Body of pancreas (tissue), 4 donors: Measurements from ENCODE around the gene UBASH3A.

Experiments used
- CTCF ChIP-seq, 7 experiments: fragments of 450-650 bp in 4 of 7; fragments of 200-600 bp in 3 of 7; sonication (generic) in 3 of 7; IDR thresholded peaks; one replicate each; pipeline ENCODE4 v1.5.1; 2016 to 2019; ENCODE audit warnings: antibody characterized with exemption in 7 of 7
- POLR2A ChIP-seq, 3 donors: fragments of 450-650 bp; IDR thresholded peaks; one replicate each; pipeline ENCODE4 v1.6.1; 2016; ENCODE audit warnings: antibody characterized with exemption in 3 of 3, mild to moderate bottlenecking in 2 of 3

DNA sequence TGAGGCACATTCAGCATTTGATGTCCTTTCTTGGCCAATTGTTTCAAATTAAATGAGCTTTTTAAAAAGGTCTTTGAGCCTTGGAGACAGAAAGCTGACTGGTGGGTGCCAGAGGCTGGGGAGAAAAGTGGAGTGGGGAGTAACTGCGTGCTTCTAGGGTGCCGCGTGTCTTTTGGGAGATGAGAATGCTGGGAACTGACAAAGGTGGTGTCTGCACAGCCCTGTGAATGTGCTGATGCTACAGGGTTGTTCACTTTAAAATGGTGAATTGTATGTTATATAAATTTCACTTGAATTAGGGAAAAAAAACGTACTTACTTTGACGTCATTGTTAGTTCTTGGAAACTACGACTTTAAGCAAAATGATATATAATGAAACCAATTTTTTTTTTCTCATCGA lies 29.2 kb upstream of the UBASH3A start:
- TF ChIP-seq CTCF (IDR thresholded peaks at IDR 0.05) (no peak), POLR2A (IDR thresholded peaks at IDR 0.05) (no peak)
